IMR-90 (cell line): ENCODE results near the gene ATP11B. TPM values are rescaled to one million over a fixed set of nuclear protein-coding genes. Genes with fewer than 3 reads are reported as not detected.

Experiments used
- ATAC-seq: fragments of 200-7000 bp; cut with Tn5 transposase; 2 replicates; pipeline ENCODE4 v1.9.1; 2020; ENCODE audit warnings: low read depth, mild to moderate bottlenecking, moderate library complexity
- BruUV-seq: library from RNA; stranded (reverse); fragments of 400-500 nt; replicated peaks from 2 replicates; lab custom pipeline; 2021; lab: Mats Ljungman, UMichigan
- CTCF ChIA-PET: fragments of 300-600 bp; formaldehyde crosslinking; extraction: SDS; loops from one replicate; lab custom pipeline; 2021; ENCODE audit warnings: antibody characterized with exemption; lab: Yijun Ruan, JAX
- POLR2A ChIA-PET: fragments of 300-600 bp; sonication (Branson Sonifier 250); formaldehyde crosslinking; loops from one replicate; lab custom pipeline; 2022; ENCODE audit warnings: antibody characterized with exemption; ENCODE audit not compliant: unreplicated experiment; lab: Charles Lee
- DNase-seq: peaks from one replicate; pipeline ENCODE4 v3.0.0; 2013
- H2AFZ ChIP-seq: replicated peaks from 2 replicates; pipeline ENCODE3; 2013; ENCODE audit warnings: low read length, mild to moderate bottlenecking; ENCODE audit not compliant: poor library complexity
- H2AK5ac ChIP-seq: 2 replicates; pipeline ENCODE4 v1.6.1; 2013; ENCODE audit warnings: low read depth, low read length, inconsistent platforms
- H2AK9ac ChIP-seq: replicated peaks from 2 replicates; pipeline ENCODE3; 2013; ENCODE audit warnings: mild to moderate bottlenecking, low read depth, low read length, moderate library complexity; ENCODE audit not compliant: poor library complexity
- H2BK120ac ChIP-seq: 2 replicates; pipeline ENCODE4 v1.6.1; 2013; ENCODE audit warnings: low read depth, low read length, inconsistent platforms
- H2BK15ac ChIP-seq: 3 replicates; pipeline ENCODE4 v1.6.1; 2013; ENCODE audit warnings: low read depth, low read length, inconsistent platforms
- H2BK20ac ChIP-seq: 2 replicates; pipeline ENCODE4 v1.6.1; 2013; ENCODE audit warnings: low read depth, mild to moderate bottlenecking, inconsistent platforms, low read length, moderate library complexity
- H2BK5ac ChIP-seq: 2 replicates; pipeline ENCODE4 v1.6.1; 2013; ENCODE audit warnings: mild to moderate bottlenecking, low read depth, low read length, inconsistent platforms; ENCODE audit not compliant: poor library complexity, severe bottlenecking
- H3K14ac ChIP-seq: replicated peaks from 2 replicates; pipeline ENCODE4 v1.6.1; 2013; ENCODE audit warnings: low read depth, low read length, inconsistent platforms
- H3K18ac ChIP-seq: 2 replicates; pipeline ENCODE4 v1.6.1; 2013; ENCODE audit warnings: low read depth, low read length, control low read depth
- H3K23ac ChIP-seq: 2 replicates; pipeline ENCODE4 v1.6.1; 2013; ENCODE audit warnings: low read depth, low read length, inconsistent platforms
- H3K27ac ChIP-seq: 2 replicates; pipeline ENCODE4 v1.5.1; 2013; ENCODE audit warnings: mild to moderate bottlenecking, control low read depth, low read length; ENCODE audit not compliant: insufficient read depth
- H3K27me3 ChIP-seq: 2 replicates; pipeline ENCODE4 v1.6.1; 2013; ENCODE audit warnings: low read length; ENCODE audit not compliant: control insufficient read depth, insufficient read depth
- H3K36me3 ChIP-seq: 2 replicates; pipeline ENCODE4 v1.6.1; 2013; ENCODE audit warnings: low read length, mixed read lengths; ENCODE audit not compliant: control insufficient read depth, insufficient read depth
- H3K4ac ChIP-seq: 2 replicates; pipeline ENCODE4 v1.6.1; 2013; ENCODE audit warnings: low read depth, low read length, inconsistent platforms
- H3K4me1 ChIP-seq: 2 replicates; pipeline ENCODE4 v1.6.1; 2013; ENCODE audit warnings: low read length, mixed read lengths; ENCODE audit not compliant: control insufficient read depth, insufficient read depth
- H3K4me2 ChIP-seq: 2 replicates; pipeline ENCODE4 v1.6.1; 2013; ENCODE audit warnings: low read depth, mild to moderate bottlenecking, control low read depth, low read length, moderate library complexity
- H3K4me3 ChIP-seq: 2 replicates; pipeline ENCODE4 v1.5.1; 2013; ENCODE audit warnings: low read depth, mild to moderate bottlenecking, control low read depth, low read length, moderate library complexity; ENCODE audit not compliant: insufficient read depth
- H3K56ac ChIP-seq: 2 replicates; pipeline ENCODE4 v1.6.1; 2013; ENCODE audit warnings: low read length, inconsistent platforms; ENCODE audit not compliant: insufficient read depth; ENCODE audit errors: extremely low read depth
- H3K79me1 ChIP-seq, 2 experiments: 2 replicates each; pipeline ENCODE4 v1.6.1; 2013; ENCODE audit warnings: low read length in 2 of 2, inconsistent platforms in 1 of 2, low read depth in 1 of 2
- H3K9ac ChIP-seq: 2 replicates; pipeline ENCODE4 v1.6.1; 2013; ENCODE audit warnings: low read depth, low read length, control low read depth
- H3K9me1 ChIP-seq: 2 replicates; pipeline ENCODE4 v1.6.1; 2013; ENCODE audit warnings: low read length, inconsistent platforms; ENCODE audit not compliant: insufficient read depth
- H3K9me3 ChIP-seq: 2 replicates; pipeline ENCODE4 v1.6.1; 2013; ENCODE audit warnings: low read length; ENCODE audit not compliant: control insufficient read depth, insufficient read depth
- H4K20me1 ChIP-seq: 2 replicates; pipeline ENCODE4 v1.6.1; 2013; ENCODE audit warnings: low read length, inconsistent platforms; ENCODE audit not compliant: insufficient read depth
- H4K5ac ChIP-seq: 2 replicates; pipeline ENCODE4 v1.6.1; 2013; ENCODE audit warnings: mild to moderate bottlenecking, low read depth, low read length, control low read depth
- H4K8ac ChIP-seq, 2 experiments: 2 replicates each; pipeline ENCODE4 v1.6.1; 2013; ENCODE audit warnings: low read depth in 2 of 2, low read length in 2 of 2, control low read depth in 1 of 2, inconsistent platforms in 1 of 2
- H4K91ac ChIP-seq: 2 replicates; pipeline ENCODE4 v1.6.1; 2013; ENCODE audit warnings: low read depth, low read length, inconsistent platforms; ENCODE audit not compliant: insufficient read depth
- BHLHE40 ChIP-seq: fragments of 150-350 bp; IDR thresholded peaks from 2 replicates; pipeline ENCODE4 v1.6.1; 2016; ENCODE audit warnings: mild to moderate bottlenecking, low read depth, low read length
- CHD1 ChIP-seq: IDR thresholded peaks from 2 replicates; pipeline ENCODE4 v1.6.1; 2012; ENCODE audit warnings: low read depth, low read length, improper control_type of control experiment
- CTCF ChIP-seq: conservative IDR thresholded peaks from 2 replicates; pipeline ENCODE4 v1.5.1; 2012; ENCODE audit warnings: mild to moderate bottlenecking, low read depth, low read length, improper control_type of control experiment
- POLR2A ChIP-seq: IDR thresholded peaks from 2 replicates; pipeline ENCODE4 v1.6.1; 2012; ENCODE audit warnings: mild to moderate bottlenecking, low read depth, low read length
- RAD21 ChIP-seq: IDR thresholded peaks from 2 replicates; pipeline ENCODE4 v1.6.1; 2012; ENCODE audit warnings: low read length, improper control_type of control experiment
- SMC3 ChIP-seq: fragments of 150-350 bp; IDR thresholded peaks from 2 replicates; pipeline ENCODE4 v1.6.1; 2016; ENCODE audit warnings: low read depth, mild to moderate bottlenecking, antibody characterized with exemption, low read length, moderate library complexity
- WGBS, 2 experiments: methylation state at CpG; one replicate each; pipeline versions ENCODE4 v1.1.5 to v1.1.7; 2013; ENCODE audit warnings: missing lambda C conversion rate in 2 of 2; ENCODE audit not compliant: insufficient read length in 1 of 2; ENCODE audit errors: extremely low coverage in 2 of 2; 5-methylcytosine and 5-hydroxymethylcytosine counted together
- dilution Hi-C: fragments of 300-500 bp; cut with HindIII; formaldehyde crosslinking; loops from one replicate; pipeline ENCODE4 v1.14.3; 2018; ENCODE audit warnings: low sequenced_read_pairs; ENCODE audit not compliant: unreplicated experiment
- in situ Hi-C: fragments of 300-500 bp; cut with MboI; formaldehyde crosslinking; loops from 3 replicates; pipeline ENCODE4 v1.14.3; 2019; ENCODE audit warnings: low sequenced_read_pairs, inconsistent platforms, mixed read lengths
- intact Hi-C: fragments of 100-400 bp; cut with micrococcal nuclease; formaldehyde crosslinking; loops from 2 replicates; pipeline ENCODE4 v1.10.0; 2022
- polyA plus RNA-seq, 3 experiments: library from polyadenylated mRNA; depleted of rRNA; stranded (reverse); fragments of >200 nt; gene quantifications; 2 replicates each; pipeline ENCODE4 v1.2.3, GENCODE V29; 2012; ENCODE audit warnings: low replicate concordance in 1 of 3
- total RNA-seq: library from RNA; depleted of rRNA; stranded (reverse); fragments of >200 nt; gene quantifications from 2 replicates; pipeline ENCODE4 v1.2.3, GENCODE V29; 2012

The ATP11B gene
- total and polyA plus RNA-seq, 2 of the 4 experiments (the other 2 are of a cell fraction), result 10.0 to 39.6 TPM

- Histone ChIP-seq H4K5ac (no peak overlapping the region), H3K4me1 (no peaks in the 10 kb centered on the region), H2BK120ac (no peak overlapping the region), H3K23ac (no peak overlapping the region), H2AK9ac (no peak overlapping the region), H3K14ac (no peak overlapping the region), H3K27me3 (no peaks in the 10 kb centered on the region), H4K8ac (no peak overlapping the region), H2BK20ac (no peak overlapping the region), H3K4me2 (no peak overlapping the region), H3K79me1 (peaks cover 0 to 2% of the 10 kb centered on the region in 2 experiments; a peak in 2 of 4 replicates), H3K9me1 (no peaks in the 10 kb centered on the region), H3K4me3 (no peak overlapping the region), H4K91ac (no peak overlapping the region), H3K36me3 (peaks cover 10% of the 10 kb centered on the region), H3K9ac (no peak overlapping the region), H2AFZ (no peak overlapping the region), H3K27ac (no peak overlapping the region), H3K56ac (no peak overlapping the region), H2AK5ac (no peak overlapping the region), H2BK5ac (no peak overlapping the region), H3K4ac (no peak overlapping the region), H4K20me1 (no peaks in the 10 kb centered on the region), H3K9me3 (no peaks in the 10 kb centered on the region), H2BK15ac (no peak overlapping the region), H3K18ac (no peak overlapping the region)
- DNase-seq, result peak; percentile 48
- no CpG with 5 or more reads among the region's 3 CpGs for WGBS, 2 experiments
- no TSS peak for BruUV-seq
- dilution Hi-C loops, result no loop called here
- CTCF ChIA-PET, result interaction anchor here (0.8 to 1.5 kb wide), 6 partner anchors 9 to 124 kb away, joined by 3 to 5 read pairs (median 3); no protein-coding TSS in a partner anchor
- intact Hi-C loops, result loop anchor here (1.0 to 5.0 kb wide), 2 partner anchors 46 to 124 kb away; partner anchors contain the start of gene ATP11B
- peak; percentile 35; the same call in 1 of the 2 replicates for ATAC-seq
- TF ChIP-seq POLR2A, result no peak
- no peak for TF ChIP-seq CHD1
- peak; percentile 45 for TF ChIP-seq CTCF
- TF ChIP-seq BHLHE40, result no peak
- peak; percentile 46; the same call in 1 of the 2 replicates for TF ChIP-seq RAD21
- peak; percentile 50 for TF ChIP-seq SMC3
- in situ Hi-C loops, result loop anchor here (5.0 kb wide), 1 partner anchor 126 kb away; no protein-coding TSS in a partner anchor
- POLR2A ChIA-PET, result no interaction called here
Observed at GRCh38 chr3:182837855-182838454, 44.7 kb downstream of the ATP11B start.
